Neuron (in vitro differentiated cells): Measurements from ENCODE around the gene LCN15.
"Not testable (repeated sequence)": the region's sequence is repeated elsewhere in the genome, so short reads cannot be mapped to it uniquely, and the experiment has no call there.

Experiments used
- H2AFZ ChIP-seq: one replicate; pipeline ENCODE4 v1.6.1; 2013; ENCODE audit warnings: low read depth, mild to moderate bottlenecking, inconsistent platforms, low read length, moderate library complexity
- H3K27me3 ChIP-seq: one replicate; pipeline ENCODE4 v1.6.1; 2013; ENCODE audit warnings: low read length; ENCODE audit not compliant: insufficient read depth
- H3K36me3 ChIP-seq: one replicate; pipeline ENCODE4 v1.6.1; 2013; ENCODE audit warnings: low read length; ENCODE audit not compliant: insufficient read depth
- H3K4me1 ChIP-seq: one replicate; pipeline ENCODE4 v1.6.1; 2013; ENCODE audit warnings: low read length; ENCODE audit not compliant: insufficient read depth
- H3K4me3 ChIP-seq: 2 replicates; pipeline ENCODE4 v1.5.1; 2013; ENCODE audit warnings: mild to moderate bottlenecking, low read length, moderate library complexity
- H3K9me3 ChIP-seq: one replicate; pipeline ENCODE4 v1.6.1; 2013; ENCODE audit warnings: low read length

LCN15 gene

DNA sequence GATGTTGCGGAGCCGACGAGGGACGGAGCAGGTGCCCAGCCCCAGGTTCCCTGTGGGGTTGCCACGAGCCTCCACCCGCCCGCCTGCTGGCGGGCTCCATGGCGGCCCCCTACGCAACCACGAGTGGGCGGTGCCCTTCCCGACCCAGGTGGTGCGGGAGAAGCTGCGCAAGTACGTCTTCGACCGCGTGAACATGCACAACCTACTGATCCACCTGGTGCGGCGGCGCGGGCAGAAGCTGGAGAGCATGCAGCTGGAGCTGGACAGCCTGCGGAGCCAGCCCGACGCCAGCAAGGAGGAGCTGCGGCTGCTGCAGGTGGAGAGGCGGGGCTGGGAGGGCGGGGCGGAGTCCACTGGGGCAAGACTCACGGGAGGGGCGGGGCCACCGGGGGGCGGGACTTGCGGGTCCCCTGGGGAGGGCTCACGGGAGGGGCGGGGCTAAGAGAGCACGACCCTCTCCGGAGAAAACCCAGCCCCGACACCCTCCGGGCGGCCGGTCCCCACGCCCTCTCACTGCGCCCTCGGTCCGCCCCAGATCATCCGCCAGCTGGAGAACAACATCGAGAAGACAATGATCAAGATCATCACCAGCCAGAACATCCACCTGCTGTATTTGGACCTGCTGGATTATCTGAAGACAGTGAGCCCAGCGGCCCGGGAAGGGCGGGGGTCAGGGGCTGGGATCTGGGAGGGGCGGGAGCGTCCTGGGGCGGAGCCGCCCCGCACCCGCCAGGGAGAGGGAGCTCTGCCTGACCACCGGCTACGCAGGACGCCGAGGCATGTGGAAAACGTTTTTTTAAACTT lies 35.7 kb upstream of the LCN15 start:
- peaks cover 33% of the 10 kb centered on the region for H3K4me1 ChIP-seq
- peak overlapping the region; percentile 15 for H2AFZ ChIP-seq
- no peaks in the 10 kb centered on the region for H3K27me3 ChIP-seq
- peak overlapping the region; percentile 46 for H3K4me3 ChIP-seq
- no peaks in the 10 kb centered on the region for H3K9me3 ChIP-seq
- peaks cover 4% of the 10 kb centered on the region for H3K36me3 ChIP-seq

DNA sequence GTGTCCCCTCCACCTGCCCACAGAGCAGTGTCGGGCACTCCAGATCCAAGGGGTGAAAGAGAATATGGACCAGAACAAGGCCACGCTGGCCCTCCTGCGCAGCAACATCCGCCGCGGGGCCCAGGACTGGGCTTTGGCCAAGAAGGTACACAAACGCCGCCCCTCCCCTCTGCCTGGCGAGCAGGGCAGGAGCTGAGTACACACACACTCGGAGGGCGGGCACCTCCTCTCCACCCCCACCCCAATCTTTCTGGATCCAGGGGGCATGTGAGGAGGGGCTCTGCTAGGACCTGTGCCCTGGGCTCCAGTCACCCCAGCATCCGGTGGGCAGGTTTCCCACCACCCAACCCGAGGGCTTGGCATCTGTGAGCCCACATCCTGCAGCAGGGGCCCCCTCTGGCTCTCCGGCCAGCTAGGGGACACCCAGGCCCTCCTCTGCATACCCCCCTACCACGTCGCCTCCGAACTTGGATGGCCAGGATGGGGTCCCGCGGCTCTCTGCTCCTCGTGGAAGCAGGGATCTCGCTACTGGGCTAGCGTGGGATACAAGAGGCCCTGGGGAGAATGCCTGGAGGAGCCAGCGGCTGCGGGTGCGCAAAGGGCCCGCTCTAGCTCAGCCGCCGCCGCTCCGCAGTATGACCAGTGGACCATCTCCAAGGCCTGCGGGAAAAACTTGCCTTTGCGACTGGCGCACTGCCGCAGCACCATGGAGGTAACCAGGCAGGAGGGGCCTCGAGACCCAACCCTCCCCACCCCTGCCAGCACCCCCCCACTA lies 34.9 kb upstream of the LCN15 start:
- Histone ChIP-seq H2AFZ (no peak overlapping the region), H3K4me3 (no peak overlapping the region)

DNA sequence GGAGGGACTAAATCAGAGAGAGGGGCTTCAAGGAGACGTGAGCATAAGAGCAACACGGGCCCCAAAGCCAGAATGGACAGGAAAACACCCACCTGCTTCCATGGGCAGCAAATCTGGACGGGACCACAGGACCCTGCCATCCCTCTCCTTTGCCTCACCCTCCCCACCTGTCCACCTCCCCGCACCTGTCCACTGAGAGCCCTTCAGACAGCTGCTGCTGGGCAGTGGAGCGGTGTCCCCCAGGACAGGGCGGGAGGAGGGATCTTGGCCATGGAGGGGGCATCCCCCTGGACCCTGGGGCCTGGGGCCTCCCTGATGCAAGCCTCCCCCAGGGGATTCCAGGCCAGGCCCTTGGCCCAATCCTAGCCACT lies 34.4 kb upstream of the LCN15 start:
- Histone ChIP-seq H3K36me3 (peaks cover 2% of the 10 kb centered on the region), H3K4me3 (no peak overlapping the region), H3K27me3 (no peaks in the 10 kb centered on the region), H2AFZ (no peak overlapping the region), H3K9me3 (no peaks in the 10 kb centered on the region), H3K4me1 (peaks cover 33% of the 10 kb centered on the region)

More for the DNA sequence above, 34.9 kb upstream of the LCN15 start:
- Histone ChIP-seq H3K4me1 (peaks cover 33% of the 10 kb centered on the region), H3K36me3 (no peaks in the 10 kb centered on the region), H3K9me3 (no peaks in the 10 kb centered on the region), H3K27me3 (no peaks in the 10 kb centered on the region)

DNA sequence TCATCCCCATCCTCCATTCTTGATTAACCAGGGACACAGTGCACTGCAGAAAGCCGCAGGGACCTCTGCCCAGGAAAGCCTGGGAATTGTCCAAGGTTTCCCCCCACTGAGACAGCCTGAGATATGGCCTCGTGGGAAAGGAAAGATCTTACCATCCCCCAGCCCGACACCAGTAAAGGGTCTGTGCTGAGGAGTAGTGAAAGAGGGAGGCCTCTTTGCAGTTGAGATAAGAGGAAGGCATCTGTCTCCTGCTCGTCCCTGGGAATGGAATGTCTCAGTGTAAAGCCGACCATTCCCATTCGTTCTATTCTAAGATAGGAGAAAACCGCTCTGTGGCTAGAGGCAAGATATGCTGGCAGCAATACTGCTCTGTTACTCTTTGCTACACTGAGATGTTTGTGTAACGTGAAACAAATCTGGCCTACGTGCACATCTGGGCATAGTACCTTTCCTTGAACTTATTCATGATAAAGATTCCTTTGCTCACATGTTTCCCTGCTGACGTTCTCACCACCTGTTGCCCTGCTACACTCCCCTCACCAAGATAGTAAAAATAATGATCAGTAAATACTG lies 32.5 kb upstream of the LCN15 start:
- Histone ChIP-seq H3K36me3 (peaks cover 13% of the 10 kb centered on the region), H3K4me1 (peaks cover 33% of the 10 kb centered on the region)
- H3K9me3 ChIP-seq, H3K4me3 ChIP-seq, H2AFZ ChIP-seq, H3K27me3 ChIP-seq: not testable (repeated sequence)

GRCh38 chr9:136796238-136796774 lies 32.0 kb upstream of the LCN15 start, which contains the start of gene CCDC183:
CCDC183 (plus strand) TSS chr9:136796338; CDS start chr9:136796398, 60 bp downstream.
- H3K4me3 ChIP-seq, result no peak within 1 kb of the TSS
- peaks cover 31% of the 10 kb centered on the region for H3K4me1 ChIP-seq
- peaks cover 13% of the 10 kb centered on the region for H3K36me3 ChIP-seq
- H3K27me3 ChIP-seq, result no peaks in the 10 kb centered on the region
- H3K9me3 ChIP-seq, result no peaks in the 10 kb centered on the region
- no peak within 1 kb of the TSS for H2AFZ ChIP-seq

DNA sequence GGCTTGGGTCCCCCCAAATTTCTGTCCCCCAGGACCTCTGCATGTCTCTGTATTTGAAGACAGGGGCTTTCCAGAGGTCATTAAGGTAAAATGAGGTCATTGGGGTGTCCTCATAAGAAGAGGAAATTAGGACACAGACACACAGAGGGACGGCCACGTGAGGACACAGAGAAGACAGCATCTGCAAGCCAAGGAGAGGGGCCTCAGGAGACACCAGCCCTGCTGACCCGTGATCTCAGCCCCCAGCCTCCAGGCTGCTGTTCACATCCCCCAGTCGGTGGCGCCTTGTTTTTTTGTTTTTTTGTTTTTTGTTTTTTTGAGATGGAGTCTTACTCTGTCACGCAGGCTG lies 30.7 kb upstream of the LCN15 start:
- Histone ChIP-seq H3K9me3 (no peaks in the 10 kb centered on the region), H3K4me1 (peaks cover 26% of the 10 kb centered on the region), H3K27me3 (no peaks in the 10 kb centered on the region), H2AFZ (no peak overlapping the region), H3K36me3 (peaks cover 13% of the 10 kb centered on the region), H3K4me3 (no peak overlapping the region)

- H3K4me1 ChIP-seq, result peaks cover 22% of the 10 kb centered on the region
- H3K9me3 ChIP-seq, result no peaks in the 10 kb centered on the region
- H3K27me3 ChIP-seq, result no peaks in the 10 kb centered on the region
- peaks cover 13% of the 10 kb centered on the region for H3K36me3 ChIP-seq
- H2AFZ ChIP-seq, result no peak overlapping the region
- H3K4me3 ChIP-seq, result no peak overlapping the region
Observed at GRCh38 chr9:136794281-136794999, 30.1 kb upstream of the LCN15 start.

GRCh38 chr9:136793086-136793946 lies 29.0 kb upstream of the LCN15 start:
- H3K36me3 ChIP-seq, result peaks cover 13% of the 10 kb centered on the region
- no peak overlapping the region for H2AFZ ChIP-seq
- H3K4me3 ChIP-seq, result no peak overlapping the region
- H3K27me3 ChIP-seq, result no peaks in the 10 kb centered on the region
- no peaks in the 10 kb centered on the region for H3K9me3 ChIP-seq
- peaks cover 22% of the 10 kb centered on the region for H3K4me1 ChIP-seq

DNA sequence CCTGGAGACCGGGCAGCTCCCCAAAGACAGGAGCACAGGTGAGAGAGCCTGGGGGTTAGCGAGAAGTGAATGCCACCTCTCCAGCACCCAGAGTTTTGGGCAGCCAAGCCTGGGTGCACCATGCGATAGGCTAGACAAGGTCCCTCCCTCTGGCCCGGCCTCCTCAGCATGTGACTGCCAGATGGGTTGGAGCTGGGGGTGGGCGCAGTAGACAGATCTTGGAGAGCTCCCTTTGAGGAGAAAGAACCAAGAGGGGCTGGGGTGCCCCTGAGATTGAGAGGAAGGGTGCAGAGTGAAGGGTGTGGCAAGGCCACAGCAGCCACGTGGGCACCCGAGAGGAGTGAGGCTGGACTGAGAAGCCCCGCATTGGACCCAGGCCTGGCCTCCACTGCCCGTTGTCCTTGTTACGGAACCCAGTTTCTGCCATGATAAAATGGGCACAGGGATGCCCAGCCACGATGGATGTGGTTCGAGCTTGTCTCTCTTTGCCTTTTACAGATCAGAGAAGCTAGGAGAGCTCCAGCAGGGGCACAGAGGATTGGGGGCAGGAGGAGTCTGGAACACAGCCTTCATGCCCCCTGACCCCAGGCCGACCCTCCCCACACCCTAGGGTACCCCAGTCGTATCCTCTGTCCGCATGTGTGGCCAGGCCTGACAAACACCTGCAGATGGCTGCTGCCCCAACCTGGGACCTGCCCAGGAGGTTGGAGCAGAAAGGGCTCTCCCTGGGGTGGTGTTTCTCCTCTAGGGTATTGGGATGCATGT lies 28.2 kb upstream of the LCN15 start:
- Histone ChIP-seq H3K4me3 (no peak overlapping the region), H3K4me1 (peaks cover 27% of the 10 kb centered on the region)

GRCh38 chr9:136791516-136792276 lies 27.4 kb upstream of the LCN15 start:
- Histone ChIP-seq H3K9me3 (no peaks in the 10 kb centered on the region), H3K27me3 (no peaks in the 10 kb centered on the region), H3K36me3 (peaks cover 13% of the 10 kb centered on the region), H3K4me3 (peak overlapping the region; percentile 79), H3K4me1 (peaks cover 21% of the 10 kb centered on the region), H2AFZ (peak overlapping the region; percentile 31)

More for the DNA sequence above, 28.2 kb upstream of the LCN15 start:
- Histone ChIP-seq H3K36me3 (peaks cover 13% of the 10 kb centered on the region), H3K27me3 (no peaks in the 10 kb centered on the region), H2AFZ (no peak overlapping the region), H3K9me3 (no peaks in the 10 kb centered on the region)
